Measurements from ENCODE around the gene VMP1.
"Not testable (repeated sequence)": the region's sequence is repeated elsewhere in the genome, so short reads cannot be mapped to it uniquely, and the experiment has no call there.

The VMP1 gene

DNA sequence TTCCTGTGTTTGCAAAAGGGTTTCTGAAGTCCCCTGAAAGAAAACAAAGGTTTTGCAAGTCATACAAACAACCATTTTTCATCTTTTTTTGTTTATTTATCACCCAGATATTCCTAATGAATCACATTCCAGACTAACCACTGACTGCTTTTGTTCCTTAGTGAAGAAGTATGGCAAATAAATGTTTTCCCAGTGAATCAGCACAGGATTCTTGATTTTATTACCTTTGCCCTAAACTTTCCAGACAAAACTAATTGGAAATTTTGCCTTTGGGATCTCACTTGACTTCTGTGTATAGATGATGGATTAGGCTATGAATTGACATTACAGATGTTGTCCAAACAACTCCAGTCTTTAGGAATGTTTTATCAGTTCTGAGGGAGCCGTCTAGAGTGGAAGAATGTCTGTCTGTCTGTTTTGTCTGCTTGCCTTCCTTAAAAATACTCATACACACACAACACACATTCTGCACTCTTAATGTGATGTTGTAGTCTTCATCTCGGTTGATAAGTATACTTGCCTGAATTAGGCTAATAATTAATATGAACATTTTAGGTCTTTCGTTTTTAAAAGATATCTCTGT lies 48.9 kb downstream of the VMP1 start:
- DNase-seq: peak; percentile 97

DNA sequence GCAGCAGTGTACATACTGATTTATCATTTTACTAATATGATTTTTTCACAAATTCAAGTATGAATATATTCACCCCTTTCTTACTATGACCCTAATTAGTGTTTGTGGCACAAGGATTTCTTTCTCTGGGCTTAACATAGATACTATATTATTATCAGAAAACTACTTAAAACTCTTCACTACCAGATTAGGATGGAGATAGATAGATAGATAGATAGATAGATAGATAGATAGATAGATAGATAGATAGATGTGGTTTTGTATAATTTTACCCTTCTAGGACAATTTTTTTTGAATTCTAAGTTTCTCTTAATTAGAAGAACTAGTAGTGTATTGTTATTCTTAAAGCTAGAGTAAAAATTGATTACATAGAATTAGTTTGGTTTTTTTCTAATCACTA lies 49.6 kb downstream of the VMP1 start:
- no peak for DNase-seq

DNA sequence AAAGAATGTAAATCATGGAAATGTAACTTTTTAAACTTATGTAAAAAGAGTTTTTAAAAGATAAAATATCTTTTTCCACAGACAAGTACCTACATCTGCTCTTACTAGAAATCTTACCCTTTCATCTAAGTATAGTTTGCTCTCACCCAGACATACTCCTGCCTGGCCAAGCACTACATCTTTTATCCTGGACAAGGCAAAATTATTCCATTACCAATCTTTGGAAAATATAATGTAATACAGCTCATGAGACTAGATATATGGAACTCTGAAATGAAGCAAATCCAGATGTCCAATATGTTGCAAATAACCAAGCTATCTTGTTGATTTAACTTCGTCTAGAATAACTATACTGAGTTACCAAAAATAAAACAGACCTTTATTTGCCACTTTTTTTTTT lies 50.0 kb downstream of the VMP1 start:
- DNase-seq: no peak

GRCh38 chr17:59757881-59758385 lies 50.5 kb downstream of the VMP1 start:
- DNase-seq: no peak

- not testable (repeated sequence) for DNase-seq
Observed at GRCh38 chr17:59758998-59759651, 51.7 kb downstream of the VMP1 start.

DNA sequence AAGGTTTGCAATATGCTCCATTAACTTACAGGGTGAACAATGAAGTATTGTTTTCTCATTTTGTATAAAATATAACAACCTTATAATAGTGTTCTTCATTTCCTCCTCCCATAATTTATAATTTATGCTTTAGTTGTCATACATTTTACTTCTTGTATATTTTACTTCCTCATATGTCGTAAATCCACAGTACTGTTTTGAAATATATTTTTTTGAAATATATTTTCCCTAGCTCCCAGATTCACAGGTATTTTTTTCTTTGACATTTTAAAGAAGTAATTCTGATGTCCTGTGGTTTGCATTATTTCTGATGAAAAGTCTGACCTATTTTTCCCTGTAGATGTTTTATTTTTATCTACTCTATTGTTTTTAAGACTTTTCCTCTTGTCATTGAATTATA lies 52.7 kb downstream of the VMP1 start:
- DNase-seq: no peak

DNA sequence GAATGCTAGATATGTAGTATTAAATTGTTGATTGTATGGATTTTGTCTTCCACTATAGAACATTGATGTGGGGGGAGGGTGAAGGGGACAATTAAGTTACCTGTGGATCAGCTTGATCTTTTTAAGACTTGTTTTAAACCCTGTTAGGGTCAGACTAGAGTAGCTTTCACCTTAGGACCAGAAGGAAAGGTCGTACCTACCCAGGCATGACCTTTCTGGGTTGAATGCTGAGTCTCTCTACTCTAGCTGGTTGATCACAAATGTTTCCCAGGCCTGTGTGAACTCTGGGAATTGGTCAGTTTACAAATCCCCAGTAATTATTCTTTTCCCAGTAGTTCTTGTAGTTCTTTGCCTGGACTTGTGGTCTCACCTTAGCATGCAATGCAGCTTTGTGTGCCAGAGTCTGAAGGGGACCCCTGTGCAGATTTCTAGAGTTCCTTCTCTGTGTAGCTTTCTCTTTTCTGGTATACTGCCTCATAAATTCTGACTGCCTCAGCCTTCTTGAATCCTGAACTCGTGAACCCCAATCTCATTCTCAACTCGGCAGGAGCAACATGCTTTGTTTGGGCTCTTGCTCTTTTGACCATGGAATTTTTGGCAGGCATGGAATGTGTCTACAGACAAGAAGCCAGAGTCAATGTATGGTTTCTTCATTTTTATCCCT lies 54.1 kb downstream of the VMP1 start:
- peak; percentile 98 for DNase-seq

GRCh38 chr17:59762049-59762823 lies 54.8 kb downstream of the VMP1 start:
- DNase-seq: peak; percentile 90

DNA sequence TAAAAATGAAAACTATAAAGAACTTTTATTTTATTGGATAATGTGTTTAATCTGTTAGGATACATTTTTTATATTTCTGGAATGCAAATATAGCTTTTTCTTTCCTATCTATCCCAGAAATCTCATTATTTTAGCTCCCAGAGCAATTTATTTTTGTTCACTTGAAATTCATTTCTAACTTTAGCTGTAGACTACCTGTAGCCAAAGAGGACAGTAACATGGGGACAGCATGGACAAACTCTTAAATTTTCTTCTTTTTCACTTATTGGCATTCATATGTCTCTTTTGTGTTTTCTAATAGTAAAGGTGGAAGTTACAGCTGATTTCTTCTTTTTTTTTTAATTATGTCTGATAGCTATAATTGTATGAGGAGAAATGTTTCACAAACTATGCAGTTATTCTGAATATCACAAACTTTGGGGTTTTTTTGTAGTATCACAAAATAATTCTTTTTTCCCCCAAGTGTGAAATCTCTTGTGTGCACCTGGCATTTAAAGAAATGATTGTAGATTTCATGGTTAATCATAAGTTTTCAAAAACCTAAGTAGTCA lies 55.4 kb downstream of the VMP1 start:
- DNase-seq: no peak

DNA sequence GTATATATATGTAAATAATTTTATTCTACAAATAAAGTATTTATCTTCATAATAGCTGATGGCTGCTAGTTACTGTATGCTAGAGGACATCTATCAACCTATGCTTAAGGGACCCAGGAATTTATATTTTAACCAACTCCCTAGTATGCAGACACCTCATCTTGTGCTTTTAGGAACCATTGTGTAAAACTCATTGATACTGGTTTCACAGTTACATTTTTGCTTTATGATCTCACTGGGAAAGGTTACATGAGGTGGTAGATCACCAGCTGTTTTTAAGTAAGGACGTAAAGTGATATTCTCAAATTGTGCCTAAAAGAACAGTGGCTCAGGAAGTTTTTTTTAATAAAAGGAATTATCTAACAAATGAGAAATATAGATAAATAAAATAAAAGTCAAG lies 56.4 kb downstream of the VMP1 start:
- DNase-seq: peak; percentile 90

DNA sequence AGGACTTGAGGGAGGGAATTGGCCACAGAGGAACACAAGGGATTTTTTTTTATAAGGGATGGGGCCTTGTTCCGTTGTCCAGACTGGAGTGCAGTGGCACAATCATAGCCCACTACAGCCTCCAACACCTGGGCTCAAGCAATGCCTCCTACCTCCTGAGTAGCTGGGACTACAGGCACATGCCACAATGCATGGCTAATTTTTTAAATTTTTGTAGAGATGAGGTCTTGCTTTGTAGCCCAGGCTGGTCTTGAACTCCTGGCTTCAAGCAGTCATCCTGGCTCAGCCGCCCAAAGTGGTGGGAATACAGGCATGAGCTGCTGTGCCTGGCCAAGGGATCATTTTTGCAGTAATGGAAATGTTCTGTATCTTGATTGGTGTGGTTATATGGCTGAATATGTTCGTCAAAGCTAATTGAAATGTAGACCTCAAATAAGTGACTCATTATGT lies 56.9 kb downstream of the VMP1 start:
- DNase-seq: peak; percentile 86

- no peak for DNase-seq
Observed at GRCh38 chr17:59765038-59765437, 57.6 kb downstream of the VMP1 start.

DNA sequence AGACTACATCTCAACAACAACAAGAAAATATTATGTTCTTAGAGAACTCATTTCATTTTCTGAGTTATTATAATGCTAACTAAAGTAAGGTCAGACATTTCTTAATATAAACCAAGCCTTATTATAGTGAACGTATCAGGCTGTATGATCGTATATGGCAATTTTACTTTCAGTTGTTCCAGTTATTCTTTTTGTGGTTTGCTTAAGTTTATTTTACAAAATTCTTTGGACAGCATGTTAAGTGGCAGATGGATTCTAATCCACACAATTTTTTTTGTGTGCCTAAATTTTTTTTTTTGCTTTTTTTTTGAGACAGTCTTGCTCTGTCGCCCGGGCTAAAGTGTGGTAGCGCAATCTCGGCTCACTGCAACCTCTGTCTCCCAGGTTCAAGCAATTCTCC lies 59.0 kb downstream of the VMP1 start:
- no peak for DNase-seq

DNA sequence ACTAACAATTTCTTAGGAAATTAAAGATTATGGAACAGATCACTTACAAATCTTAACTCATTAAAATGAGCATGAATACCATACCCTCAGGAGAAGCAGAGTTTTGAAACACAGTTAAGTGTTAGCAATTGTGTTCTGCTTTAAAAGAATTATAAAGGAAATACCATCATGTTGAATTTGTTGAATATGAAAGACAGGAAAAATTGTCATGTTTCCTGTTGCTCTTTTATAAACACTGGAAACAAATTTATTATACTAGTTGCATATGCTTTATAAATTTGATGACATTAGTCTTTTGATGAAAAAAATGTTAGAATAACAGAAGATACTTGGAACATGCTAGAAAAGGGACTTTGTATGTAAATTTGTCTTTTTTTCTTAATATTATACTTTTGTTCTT lies 59.7 kb downstream of the VMP1 start:
- DNase-seq: no peak

GRCh38 chr17:59769887-59770286 lies 62.4 kb downstream of the VMP1 start:
- no peak for DNase-seq

GRCh38 chr17:59771093-59771492 lies 63.6 kb downstream of the VMP1 start:
- DNase-seq: no peak

GRCh38 chr17:59775786-59776350 lies 68.4 kb downstream of the VMP1 start:
- no peak for DNase-seq

- DNase-seq: no peak
Observed at GRCh38 chr17:59776577-59776976, 69.1 kb downstream of the VMP1 start.

GRCh38 chr17:59777033-59777432 lies 69.6 kb downstream of the VMP1 start:
- DNase-seq: no peak

DNA sequence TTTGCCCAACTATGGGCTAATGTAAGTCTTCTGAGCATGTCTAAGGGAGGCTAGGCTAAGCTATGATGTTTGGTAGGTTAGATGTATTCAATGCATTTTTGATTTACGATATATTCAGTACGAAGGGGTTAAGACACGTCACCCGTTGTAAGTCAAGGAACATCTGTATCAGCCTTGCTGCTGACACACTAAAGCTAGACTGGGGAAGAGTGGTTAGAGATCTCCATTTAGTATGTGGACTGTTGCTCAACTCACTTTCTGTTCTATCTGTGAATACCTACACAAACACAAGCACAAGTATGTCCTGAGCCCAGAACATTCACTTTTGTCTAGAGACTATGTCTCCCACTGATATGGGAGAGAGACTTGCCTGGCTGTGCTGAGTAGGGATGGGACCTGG lies 71.5 kb downstream of the VMP1 start:
- DNase-seq: no peak

- DNase-seq: no peak
Observed at GRCh38 chr17:59779521-59779920, 72.1 kb downstream of the VMP1 start.

DNA sequence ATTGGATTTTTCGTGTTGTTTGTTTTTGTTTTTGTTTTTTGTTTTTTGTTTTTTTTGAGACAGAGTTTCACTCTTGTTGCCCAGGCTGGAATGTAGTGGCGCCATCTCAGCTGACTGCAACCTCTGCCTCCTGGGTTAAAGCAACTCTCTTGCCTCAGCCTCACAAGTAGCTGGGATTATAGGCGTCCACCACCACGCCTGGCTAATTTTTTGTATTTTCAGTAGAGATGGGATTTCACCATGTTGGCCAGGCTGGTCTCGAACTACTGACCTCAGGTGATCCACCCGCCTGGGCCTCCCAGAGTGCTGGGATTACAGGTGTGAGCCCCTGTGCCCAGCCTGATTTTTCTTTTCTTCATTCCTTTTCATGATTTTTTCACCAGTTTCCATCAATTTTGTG lies 73.1 kb downstream of the VMP1 start:
- not testable (repeated sequence) for DNase-seq

All from fibroblast of skin of right biceps (primary cell).